ENCODE results near the gene HLA-F. TPM values are rescaled to one million over a fixed set of nuclear protein-coding genes. Genes with fewer than 3 reads are reported as not detected.

Gene HLA-F
- total RNA-seq, 2 experiments from 2014 or later = 300 to 444 TPM

GRCh38 chr6:29727637-29728036 is 4.4 kb downstream of the HLA-F start:
- no peak for ATAC-seq
- no peak overlapping the region for H3K27ac Mint-ChIP-seq
- no peaks in the 10 kb centered on the region for H3K9me3 Mint-ChIP-seq (ENCODE audit: low read depth)

GRCh38 chr6:29728173-29728874 is 5.1 kb downstream of the HLA-F start:
- CTCF ChIA-PET = interaction anchor here (1.2 to 4.1 kb wide), 7 partner anchors 9 to 77 kb away, joined by 3 to 36 read pairs (median 4); no protein-coding TSS in a partner anchor
- DNase-seq (no peak), ATAC-seq (no peak)
- no peaks in the 10 kb centered on the region for H3K9me3 Mint-ChIP-seq (ENCODE audit: low read depth)
- peak overlapping the region; percentile 31 for H3K27ac Mint-ChIP-seq
- no peaks in the 10 kb centered on the region for H3K27me3 Mint-ChIP-seq
- H3K4me1 Mint-ChIP-seq = peaks cover 43% of the 10 kb centered on the region
- H3K4me3 Mint-ChIP-seq = no peak overlapping the region
- peaks cover 51% of the 10 kb centered on the region for H3K36me3 Mint-ChIP-seq

More at GRCh38 chr6:29727637-29728036, 4.4 kb downstream of the HLA-F start:
- DNase-seq = no peak
- Mint-ChIP-seq H3K27me3 (no peaks in the 10 kb centered on the region), H3K4me3 (no peak overlapping the region), H3K4me1 (peaks cover 43% of the 10 kb centered on the region), H3K36me3 (peaks cover 54% of the 10 kb centered on the region)
- CTCF ChIA-PET = interaction anchor here (0.8 to 4.1 kb wide), 8 partner anchors 10 to 76 kb away, joined by 3 to 36 read pairs (median 4); no protein-coding TSS in a partner anchor

- CTCF ChIA-PET = interaction anchor here (1.2 to 4.1 kb wide), 3 partner anchors 8 to 78 kb away, joined by 3 to 36 read pairs (median 5); no protein-coding TSS in a partner anchor
- H3K9me3 Mint-ChIP-seq (ENCODE audit: low read depth) = no peaks in the 10 kb centered on the region
- no peak overlapping the region for H3K4me3 Mint-ChIP-seq
- no peak overlapping the region for H3K27ac Mint-ChIP-seq
- H3K36me3 Mint-ChIP-seq = peaks cover 50% of the 10 kb centered on the region
- ATAC-seq = no peak
- H3K27me3 Mint-ChIP-seq = no peaks in the 10 kb centered on the region
- H3K4me1 Mint-ChIP-seq = peaks cover 44% of the 10 kb centered on the region
- no peak for DNase-seq
These were observed 5.6 kb downstream of the HLA-F start for GRCh38 chr6:29728875-29729270.

- Mint-ChIP-seq H3K27me3 (no peaks in the 10 kb centered on the region), H3K36me3 (peaks cover 41% of the 10 kb centered on the region), H3K4me3 (no peak overlapping the region), H3K27ac (no peak overlapping the region), H3K9me3 (ENCODE audit: low read depth) (no peaks in the 10 kb centered on the region), H3K4me1 (peaks cover 47% of the 10 kb centered on the region)
- CTCF ChIA-PET = no interaction called here
- ATAC-seq = no peak
- DNase-seq = no peak
These were observed 6.6 kb downstream of the HLA-F start for GRCh38 chr6:29729774-29730328.

GRCh38 chr6:29730575-29731126 is 7.4 kb downstream of the HLA-F start:
- Mint-ChIP-seq H3K4me3 (no peak overlapping the region), H3K36me3 (peaks cover 37% of the 10 kb centered on the region), H3K27me3 (no peaks in the 10 kb centered on the region), H3K27ac (no peak overlapping the region), H3K4me1 (peaks cover 41% of the 10 kb centered on the region), H3K9me3 (ENCODE audit: low read depth) (no peaks in the 10 kb centered on the region)
- DNase-seq (no peak), ATAC-seq (no peak)
- CTCF ChIA-PET = interaction anchor here (1.1 to 3.2 kb wide), 2 partner anchors 23 to 80 kb away, joined by 5 to 11 read pairs; no protein-coding TSS in a partner anchor

GRCh38 chr6:29731281-29731680 is 8.0 kb downstream of the HLA-F start:
- Mint-ChIP-seq H3K9me3 (ENCODE audit: low read depth) (no peaks in the 10 kb centered on the region), H3K4me1 (peaks cover 35% of the 10 kb centered on the region), H3K36me3 (peaks cover 36% of the 10 kb centered on the region), H3K27ac (no peak overlapping the region), H3K27me3 (no peaks in the 10 kb centered on the region), H3K4me3 (no peak overlapping the region)
- no peak for ATAC-seq
- DNase-seq = no peak
- CTCF ChIA-PET = interaction anchor here (0.8 to 3.2 kb wide), 4 partner anchors 17 to 81 kb away, joined by 5 to 11 read pairs (median 6); no protein-coding TSS in a partner anchor

GRCh38 chr6:29733057-29733456 is 9.8 kb downstream of the HLA-F start:
- H3K27me3 Mint-ChIP-seq = no peaks in the 10 kb centered on the region
- DNase-seq (no peak), ATAC-seq (no peak)
- no peaks in the 10 kb centered on the region for H3K9me3 Mint-ChIP-seq (ENCODE audit: low read depth)
- no peak overlapping the region for H3K27ac Mint-ChIP-seq
- no peak overlapping the region for H3K4me3 Mint-ChIP-seq
- peaks cover 20% of the 10 kb centered on the region for H3K36me3 Mint-ChIP-seq
- CTCF ChIA-PET = interaction anchor here (1.0 to 8.4 kb wide), 5 partner anchors 17 to 102 kb away, joined by 3 to 89 read pairs (median 4); no protein-coding TSS in a partner anchor
- peaks cover 17% of the 10 kb centered on the region for H3K4me1 Mint-ChIP-seq

- Mint-ChIP-seq H3K27me3 (no peaks in the 10 kb centered on the region), H3K36me3 (peaks cover 15% of the 10 kb centered on the region), H3K4me3 (no peak overlapping the region), H3K27ac (no peak overlapping the region), H3K9me3 (ENCODE audit: low read depth) (no peaks in the 10 kb centered on the region), H3K4me1 (peaks cover 13% of the 10 kb centered on the region)
- DNase-seq = peak; percentile 39
- CTCF ChIA-PET = interaction anchor here (0.6 to 8.4 kb wide), 10 partner anchors 11 to 101 kb away, joined by 3 to 89 read pairs (median 4); no protein-coding TSS in a partner anchor
- peak; percentile 31 for ATAC-seq
These were observed 11.1 kb downstream of the HLA-F start for GRCh38 chr6:29734046-29735018.

GRCh38 chr6:29736563-29736962 is 13.3 kb downstream of the HLA-F start:
- Mint-ChIP-seq H3K4me3 (no peak overlapping the region), H3K27ac (no peak overlapping the region), H3K4me1 (peaks cover 13% of the 10 kb centered on the region), H3K9me3 (ENCODE audit: low read depth) (no peaks in the 10 kb centered on the region), H3K36me3 (peaks cover 15% of the 10 kb centered on the region), H3K27me3 (no peaks in the 10 kb centered on the region)
- CTCF ChIA-PET = interaction anchor here (0.8 to 8.4 kb wide), 10 partner anchors 9 to 99 kb away, joined by 3 to 89 read pairs (median 6); no protein-coding TSS in a partner anchor
- no peak for ATAC-seq
- peak; percentile 29 for DNase-seq

GRCh38 chr6:29737707-29738630 is 14.7 kb downstream of the HLA-F start:
- Mint-ChIP-seq H3K27me3 (no peaks in the 10 kb centered on the region), H3K4me3 (no peak overlapping the region), H3K4me1 (peaks cover 13% of the 10 kb centered on the region), H3K9me3 (ENCODE audit: low read depth) (no peaks in the 10 kb centered on the region), H3K36me3 (peaks cover 15% of the 10 kb centered on the region), H3K27ac (no peak overlapping the region)
- DNase-seq (peak; percentile 79), ATAC-seq (peak; percentile 90)
- CTCF ChIA-PET = interaction anchor here (0.5 to 8.4 kb wide), 30 partner anchors 11 to 273 kb away, joined by 3 to 89 read pairs (median 4); partner anchors contain the start of gene MOG

- no peaks in the 10 kb centered on the region for H3K27me3 Mint-ChIP-seq
- no peak overlapping the region for H3K4me3 Mint-ChIP-seq
- H3K4me1 Mint-ChIP-seq = peaks cover 8% of the 10 kb centered on the region
- ATAC-seq (no peak), DNase-seq (peak; percentile 19)
- H3K27ac Mint-ChIP-seq = no peak overlapping the region
- CTCF ChIA-PET = interaction anchor here (1.4 to 8.4 kb wide), 8 partner anchors 9 to 96 kb away, joined by 4 to 89 read pairs (median 27); no protein-coding TSS in a partner anchor
- peaks cover 15% of the 10 kb centered on the region for H3K36me3 Mint-ChIP-seq
- H3K9me3 Mint-ChIP-seq (ENCODE audit: low read depth) = no peaks in the 10 kb centered on the region
These were observed 16.1 kb downstream of the HLA-F start for GRCh38 chr6:29739136-29739881.
